Ishikawa (cell line): Measurements from ENCODE around the gene BLMH.

Experiments used
- CEBPB ChIP-seq: IDR thresholded peaks from 2 replicates; pipeline ENCODE4 v1.6.1; 2012
- CREB1 ChIP-seq: IDR thresholded peaks from 2 replicates; pipeline ENCODE4 v1.6.1; 2012; ENCODE audit warnings: low read depth
- EGR1 ChIP-seq: IDR thresholded peaks from 2 replicates; pipeline ENCODE4 v1.6.1; 2012
- EP300 ChIP-seq: IDR thresholded peaks from 2 replicates; pipeline ENCODE4 v1.6.1; 2012; ENCODE audit warnings: borderline replicate concordance
- NFIC ChIP-seq: IDR thresholded peaks from 2 replicates; pipeline ENCODE4 v1.6.1; 2012
- RAD21 ChIP-seq: IDR thresholded peaks from 2 replicates; pipeline ENCODE4 v1.6.1; 2012; ENCODE audit warnings: low read depth
- REST ChIP-seq: IDR thresholded peaks from 2 replicates; pipeline ENCODE4 v1.6.1; 2012; ENCODE audit warnings: low read depth, mild to moderate bottlenecking
- TAF1 ChIP-seq: IDR thresholded peaks from 2 replicates; pipeline ENCODE4 v1.6.1; 2012; ENCODE audit warnings: low read depth, mild to moderate bottlenecking
- TCF12 ChIP-seq: IDR thresholded peaks from 2 replicates; pipeline ENCODE4 v1.6.1; 2012; ENCODE audit warnings: low read depth
- TEAD4 ChIP-seq: IDR thresholded peaks from 2 replicates; pipeline ENCODE4 v1.6.1; 2012
- USF1 ChIP-seq: IDR thresholded peaks from 2 replicates; pipeline ENCODE4 v1.6.1; 2012
- TF ChIP-seq, protein P1 (sequence below): IDR thresholded peaks from 2 replicates; pipeline ENCODE4 v1.6.1; 2012

DNA sequence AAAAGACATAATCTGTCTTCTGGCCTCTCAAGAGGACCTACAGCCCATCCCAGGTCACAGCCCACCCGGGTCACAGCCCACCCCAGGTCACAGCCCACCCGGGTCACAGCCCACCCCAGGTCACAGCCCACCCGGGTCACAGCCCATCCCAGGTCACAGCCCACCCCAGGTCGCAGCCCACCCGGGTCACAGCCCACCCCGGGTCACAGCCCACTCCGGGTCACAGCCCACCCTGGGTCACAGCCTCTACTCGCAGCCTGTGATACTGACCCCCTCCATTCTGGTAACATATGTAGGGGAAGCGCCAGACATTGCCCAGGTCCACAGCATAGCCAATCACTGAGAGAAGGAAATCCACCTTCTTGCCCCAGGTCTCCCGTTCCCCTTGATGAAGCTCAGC, 70.4 kb downstream of the BLMH start:
- TF ChIP-seq NFIC = no peak
- no peak for TF ChIP-seq EP300
- TF ChIP-seq CEBPB = no peak
- no peak for TF ChIP-seq TCF12
- no peak for TF ChIP-seq USF1
- no peak for TF ChIP-seq CREB1
- no peak for TF ChIP-seq RAD21
- no peak for TF ChIP-seq TAF1
- no peak for TF ChIP-seq EGR1
- TF ChIP-seq, protein P1, sequence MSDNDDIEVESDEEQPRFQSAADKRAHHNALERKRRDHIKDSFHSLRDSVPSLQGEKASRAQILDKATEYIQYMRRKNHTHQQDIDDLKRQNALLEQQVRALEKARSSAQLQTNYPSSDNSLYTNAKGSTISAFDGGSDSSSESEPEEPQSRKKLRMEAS = no peak
- TF ChIP-seq TEAD4 = no peak
- no peak for TF ChIP-seq REST
